ENCODE results near the gene SELENOS. TPM values are rescaled to one million over a fixed set of nuclear protein-coding genes. Genes with fewer than 3 reads are reported as not detected.

SELENOS gene
- total RNA-seq, 1 donor from 2014 or later = 32.0 TPM

DNA sequence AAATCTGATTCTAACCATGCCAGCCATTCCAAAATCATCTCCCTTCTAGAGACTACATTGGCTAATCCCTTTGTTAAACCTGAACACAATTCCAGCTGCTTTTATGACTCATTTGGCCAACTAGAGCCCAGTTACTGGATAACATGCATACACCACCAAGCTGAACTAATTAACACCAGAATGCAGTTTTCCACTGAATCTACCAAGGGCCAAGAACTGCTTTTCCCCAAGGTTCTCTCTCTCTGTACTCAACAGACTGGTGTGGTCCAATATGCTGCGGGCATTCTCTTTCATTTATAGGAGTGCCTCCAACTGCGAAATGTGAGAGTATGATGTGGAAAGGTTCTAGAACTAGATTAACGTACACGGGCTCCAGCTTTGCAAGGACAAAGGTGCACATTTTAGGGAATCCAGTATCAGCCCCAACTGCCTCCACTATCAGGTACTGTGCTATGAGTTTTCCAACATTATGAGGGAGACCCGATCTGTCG is 26.9 kb downstream of the SELENOS start:
- TF ChIP-seq, protein P1, sequence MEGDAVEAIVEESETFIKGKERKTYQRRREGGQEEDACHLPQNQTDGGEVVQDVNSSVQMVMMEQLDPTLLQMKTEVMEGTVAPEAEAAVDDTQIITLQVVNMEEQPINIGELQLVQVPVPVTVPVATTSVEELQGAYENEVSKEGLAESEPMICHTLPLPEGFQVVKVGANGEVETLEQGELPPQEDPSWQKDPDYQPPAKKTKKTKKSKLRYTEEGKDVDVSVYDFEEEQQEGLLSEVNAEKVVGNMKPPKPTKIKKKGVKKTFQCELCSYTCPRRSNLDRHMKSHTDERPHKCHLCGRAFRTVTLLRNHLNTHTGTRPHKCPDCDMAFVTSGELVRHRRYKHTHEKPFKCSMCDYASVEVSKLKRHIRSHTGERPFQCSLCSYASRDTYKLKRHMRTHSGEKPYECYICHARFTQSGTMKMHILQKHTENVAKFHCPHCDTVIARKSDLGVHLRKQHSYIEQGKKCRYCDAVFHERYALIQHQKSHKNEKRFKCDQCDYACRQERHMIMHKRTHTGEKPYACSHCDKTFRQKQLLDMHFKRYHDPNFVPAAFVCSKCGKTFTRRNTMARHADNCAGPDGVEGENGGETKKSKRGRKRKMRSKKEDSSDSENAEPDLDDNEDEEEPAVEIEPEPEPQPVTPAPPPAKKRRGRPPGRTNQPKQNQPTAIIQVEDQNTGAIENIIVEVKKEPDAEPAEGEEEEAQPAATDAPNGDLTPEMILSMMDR (IDR thresholded peaks at IDR 0.05) = no peak
- Histone ChIP-seq H3K36me3 (no peaks in the 10 kb centered on the region), H3K27ac (peak overlapping the region; percentile 69 to 84), H3K4me1 (peaks cover 12 to 48% of the 10 kb centered on the region in 2 donors), H3K27me3 (no peaks in the 10 kb centered on the region), H3K9me3 (no peaks in the 10 kb centered on the region), H3K4me3 (peak overlapping the region; percentile 94 to 96)
- DNase-seq (ENCODE audit: low spot score in 2 of 2) = peak in 1 of 2 donors; percentile 61
- intact Hi-C loops (cut with DNase I) = loop anchor here (2.0 to 10.0 kb wide), 3 partner anchors 50 to 646 kb away; partner anchors contain the start of genes ASB7 and LINS1

DNA sequence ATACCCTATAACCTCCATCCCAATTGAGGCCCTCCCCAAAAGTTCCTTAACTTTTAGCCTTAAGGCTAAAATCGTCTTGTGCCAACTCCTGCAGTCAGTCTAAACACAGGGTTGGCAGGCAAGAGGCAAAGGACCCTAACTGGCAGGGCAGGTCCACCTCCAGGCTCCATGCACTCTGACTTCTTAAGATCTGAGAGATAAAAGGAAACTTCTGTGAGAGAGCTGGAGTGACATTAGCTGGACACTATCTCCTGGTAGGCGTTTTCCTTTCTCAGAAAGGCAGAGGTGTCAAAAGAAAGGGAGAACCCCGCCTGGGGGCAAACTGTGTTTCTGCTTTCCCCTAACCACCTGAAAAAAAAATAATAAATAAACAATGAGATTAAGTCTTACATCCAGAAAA is 29.0 kb downstream of the SELENOS start:
- Histone ChIP-seq H3K9me3 (no peaks in the 10 kb centered on the region), H3K4me3 (peak overlapping the region in 1 of 2 donors; percentile 28), H3K36me3 (no peaks in the 10 kb centered on the region), H3K27me3 (no peaks in the 10 kb centered on the region), H3K4me1 (peaks cover 20 to 68% of the 10 kb centered on the region in 2 donors), H3K27ac (peak overlapping the region in 1 of 2 donors; percentile 71)
- intact Hi-C loops (cut with DNase I) = no loop called here
- TF ChIP-seq, protein P1 (IDR thresholded peaks at IDR 0.05) = no peak
- peak in 1 of 2 donors; percentile 43 for DNase-seq (ENCODE audit: low spot score in 2 of 2)

DNA sequence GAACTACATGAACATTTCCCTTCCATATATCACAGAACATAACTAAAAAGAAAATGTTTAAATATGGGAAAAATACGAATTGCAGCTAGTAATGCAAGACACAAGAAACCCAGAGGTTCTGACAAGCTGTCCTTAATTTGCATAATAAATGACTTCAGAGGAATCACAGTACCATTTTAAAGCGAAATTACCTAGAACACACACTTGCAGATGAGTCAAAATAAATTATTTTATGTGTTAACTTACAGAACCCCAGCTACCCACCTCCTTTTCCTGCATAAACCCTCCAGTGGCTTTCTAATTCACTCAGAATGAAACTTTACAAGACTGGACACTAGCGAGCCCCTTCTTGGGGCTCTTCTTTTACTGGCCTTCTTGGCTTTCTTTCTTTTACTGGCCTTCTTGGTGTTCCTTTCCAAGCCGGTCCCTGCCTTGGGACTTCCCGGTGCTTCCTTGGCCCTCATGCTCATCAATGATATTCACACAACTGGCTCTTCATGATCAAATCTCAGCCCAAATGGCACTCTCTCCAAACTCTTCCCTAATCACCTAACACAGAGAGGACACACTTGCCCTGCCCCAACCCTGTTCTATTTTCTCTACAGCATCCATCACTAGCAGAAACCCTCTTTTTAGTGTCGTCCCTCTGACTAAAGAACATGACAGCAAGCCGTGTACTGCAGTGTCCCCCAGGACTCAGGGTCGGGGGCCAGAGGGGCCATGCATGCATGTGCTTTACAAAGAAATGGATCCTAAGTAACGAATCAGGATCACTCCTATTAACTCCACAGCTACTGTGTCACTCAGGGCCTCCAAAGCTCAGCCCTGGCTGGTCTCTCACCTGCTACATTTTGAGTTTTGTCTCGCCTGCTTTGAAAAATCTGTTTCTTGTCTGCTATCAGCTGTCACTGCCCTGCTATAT is 30.2 kb downstream of the SELENOS start:
- intact Hi-C loops (cut with DNase I) = loop anchor here (2.0 kb wide), 1 partner anchor 40 kb away; no protein-coding TSS in a partner anchor
- no peaks in the 10 kb centered on the region for H3K27me3 ChIP-seq
- peak overlapping the region; percentile 28 to 37 for H3K4me3 ChIP-seq
- peak in 1 of 2 donors; percentile 48 for DNase-seq (ENCODE audit: low spot score in 2 of 2)
- H3K4me1 ChIP-seq = peaks cover 20 to 73% of the 10 kb centered on the region in 2 donors
- peak overlapping the region; percentile 52 to 71 for H3K27ac ChIP-seq
- no peaks in the 10 kb centered on the region for H3K9me3 ChIP-seq
- TF ChIP-seq, protein P1 (IDR thresholded peaks at IDR 0.05) = no peak
- peaks cover 0 to 4% of the 10 kb centered on the region in 2 donors for H3K36me3 ChIP-seq

DNA sequence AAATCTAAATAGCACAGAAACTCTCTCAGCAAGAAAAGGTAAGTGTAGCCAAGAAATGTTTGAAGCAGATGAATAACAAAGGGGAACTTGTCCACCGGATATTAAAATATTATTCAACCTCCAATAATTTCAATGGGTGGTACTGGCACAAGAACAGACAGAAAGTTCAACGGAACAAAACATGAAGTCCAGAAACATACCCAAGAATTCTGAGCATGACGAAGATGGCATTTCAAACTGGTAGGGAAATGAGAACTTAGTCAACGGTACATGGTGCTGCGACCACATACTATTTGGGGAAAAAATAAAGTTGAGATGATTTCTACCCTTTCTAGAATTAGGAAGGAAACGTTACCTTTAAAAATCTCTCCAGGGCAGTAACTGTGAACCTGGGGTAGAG is 30.9 kb downstream of the SELENOS start:
- H3K4me3 ChIP-seq = peak overlapping the region in 1 of 2 donors; percentile 28
- intact Hi-C loops (cut with DNase I) = loop anchor here (2.0 kb wide), 1 partner anchor 40 kb away; no protein-coding TSS in a partner anchor

More for the DNA sequence above, 30.9 kb downstream of the SELENOS start:
- Histone ChIP-seq H3K27ac (peak overlapping the region; percentile 52 to 71), H3K36me3 (peaks cover 0 to 4% of the 10 kb centered on the region in 2 donors), H3K27me3 (no peaks in the 10 kb centered on the region), H3K4me1 (peaks cover 20 to 73% of the 10 kb centered on the region in 2 donors), H3K9me3 (no peaks in the 10 kb centered on the region)
- TF ChIP-seq, protein P1 (IDR thresholded peaks at IDR 0.05) = no peak
- DNase-seq (ENCODE audit: low spot score in 2 of 2) = peak in 1 of 2 donors; percentile 39
